Hematopoietic multipotent progenitor cell treated with erythropoietin and hydrocortisone succinate and interleukin-3 and kit ligand, for 4 days (in vitro differentiated cells): ENCODE measurements around the gene GPR179.
"Not testable (repeated sequence)": the region's sequence is repeated elsewhere in the genome, so short reads cannot be mapped to it uniquely, and the experiment has no call there.

ENCODE experiments used
- DNase-seq: peaks from one replicate; pipeline ENCODE4 v3.0.0-alpha.2; 2015

Gene GPR179

GRCh38 chr17:38322156-38322779 is 21.5 kb downstream of the GPR179 start:
- DNase-seq, result peak; percentile 80

DNA sequence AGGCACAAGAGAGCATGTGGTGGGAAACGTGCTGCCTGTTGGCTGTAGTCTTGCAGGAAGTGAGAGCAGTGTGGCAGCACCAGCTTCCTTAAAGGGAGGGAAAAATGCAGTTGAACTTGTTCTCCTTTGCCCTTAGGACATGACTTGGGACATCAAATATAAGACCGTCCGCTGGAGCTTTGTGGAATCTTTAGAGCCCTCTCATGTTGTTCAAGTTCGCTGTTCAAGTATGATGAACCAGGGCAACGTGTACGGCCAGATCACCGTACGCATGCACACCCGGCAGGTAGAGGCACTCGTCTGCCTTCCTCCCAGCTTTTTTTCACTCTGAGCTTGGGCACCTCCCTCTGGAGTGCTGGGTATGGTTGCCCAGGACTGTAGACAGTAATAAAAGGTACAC is 23.3 kb downstream of the GPR179 start:
- DNase-seq, result no peak

DNA sequence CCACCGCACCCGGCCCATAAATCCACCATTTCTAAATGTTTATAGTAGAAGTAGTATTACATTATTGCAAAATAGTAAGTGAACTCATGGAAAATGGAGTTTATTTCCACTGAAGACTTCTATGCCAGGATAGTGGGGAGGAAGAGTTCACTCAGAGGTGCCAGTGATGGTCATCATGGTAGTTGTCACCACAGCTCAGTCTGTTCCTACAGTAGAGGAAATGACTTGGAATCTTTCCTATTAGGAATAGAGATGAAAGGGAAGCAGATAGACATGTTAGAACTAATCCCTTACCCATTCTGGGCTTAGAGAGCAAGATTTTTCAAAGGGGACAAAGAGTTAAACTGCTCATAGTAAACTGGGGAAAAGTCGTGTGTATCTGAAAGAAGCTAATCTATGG is 26.7 kb downstream of the GPR179 start:
- DNase-seq, result no peak

DNA sequence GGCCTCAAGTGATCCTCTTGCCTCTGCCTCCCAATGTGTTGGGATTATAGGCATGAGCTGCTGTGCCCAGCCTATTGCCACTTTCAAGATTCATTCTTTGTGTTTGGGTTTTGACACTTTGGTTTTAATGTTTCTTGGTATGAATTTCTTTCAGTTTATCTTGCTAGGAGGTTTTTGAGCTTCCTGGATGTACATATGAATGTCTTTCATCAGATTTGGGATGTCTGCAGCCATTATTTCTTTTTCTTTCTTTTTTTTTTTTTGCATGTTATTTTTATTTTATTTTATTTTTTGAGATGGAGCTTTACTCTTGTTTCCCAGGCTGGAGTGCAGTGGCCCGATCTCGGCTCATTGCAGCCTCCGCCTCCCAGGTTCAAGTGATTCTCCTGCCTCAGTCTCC is 28.3 kb downstream of the GPR179 start:
- DNase-seq, result no peak

GRCh38 chr17:38296834-38297517 is 46.8 kb downstream of the GPR179 start, which contains the start of gene MRPL45:
Gene MRPL45, plus strand, starts transcription at chr17:38297168. Its CDS starts 16 bp downstream, at chr17:38297184.
- peak; percentile 99 for DNase-seq

DNA sequence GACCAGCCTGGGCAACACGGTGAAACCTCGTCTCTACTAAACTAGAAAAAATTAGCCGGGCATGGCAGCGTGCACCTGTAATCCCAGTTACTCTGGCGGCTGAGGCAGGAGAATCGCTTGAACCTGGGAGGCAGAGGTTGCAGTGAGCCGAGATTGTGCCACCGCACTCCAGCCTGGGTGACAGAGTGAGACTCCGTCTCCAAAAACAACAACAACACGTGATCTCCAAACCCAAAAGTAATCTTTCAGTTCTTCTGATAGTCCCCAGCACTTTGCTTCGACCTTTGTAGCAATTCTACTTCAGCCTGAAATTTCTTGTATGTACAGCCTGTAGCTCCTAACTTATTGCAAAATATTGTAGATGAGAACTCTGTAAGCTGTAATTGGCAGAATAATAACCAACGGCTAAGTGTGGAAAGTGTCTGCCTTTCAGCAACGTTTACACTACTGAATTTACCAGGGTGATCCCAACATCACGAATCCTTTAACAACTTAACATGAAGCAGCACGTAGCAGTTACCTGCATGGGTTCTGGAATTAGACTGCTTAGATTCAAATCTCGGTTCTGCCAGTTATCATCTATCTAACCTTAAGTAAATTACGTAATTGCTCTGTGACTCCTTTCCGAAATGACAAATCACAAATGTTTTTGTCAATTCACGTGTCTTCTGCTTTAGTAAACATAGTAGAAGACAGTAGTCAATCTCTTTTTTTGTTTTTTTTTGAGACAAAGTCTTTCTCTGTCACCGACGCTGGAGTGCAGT is 48.0 kb downstream of the GPR179 start:
- not testable (repeated sequence) for DNase-seq

GRCh38 chr17:38289760-38290159 is 54.0 kb downstream of the GPR179 start:
- not testable (repeated sequence) for DNase-seq

- DNase-seq, result peak; percentile 49
Measured at GRCh38 chr17:38288217-38288827, 55.4 kb downstream of the GPR179 start.

DNA sequence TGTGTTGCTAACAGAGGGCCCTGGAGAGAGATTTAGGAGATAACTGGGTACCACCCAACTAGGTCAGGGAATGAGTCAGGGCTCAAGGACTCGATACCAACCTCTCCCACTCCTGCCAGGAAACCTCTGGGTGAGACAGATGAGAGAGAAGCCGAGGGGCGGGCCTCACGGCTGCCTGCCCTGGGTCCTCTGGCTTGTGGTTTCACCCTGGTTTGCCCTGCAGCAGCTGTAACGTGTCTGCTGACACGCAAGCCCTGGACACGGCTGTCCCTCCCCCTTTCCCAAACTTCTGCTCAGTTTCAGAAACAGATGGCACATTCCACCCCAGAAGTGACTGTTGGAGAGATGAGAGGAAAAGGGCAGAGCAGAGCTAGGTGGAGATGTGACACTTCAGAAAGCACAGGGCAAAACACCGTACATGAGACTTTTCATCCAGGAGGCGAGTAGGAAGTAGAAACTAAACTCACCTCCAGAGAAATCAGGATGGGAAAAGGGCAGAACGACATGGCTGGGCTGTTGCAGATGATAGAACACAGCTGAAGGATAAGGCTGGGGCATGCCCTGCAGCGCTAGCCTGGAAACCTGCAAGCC is 57.2 kb downstream of the GPR179 start:
- DNase-seq, result peak; percentile 58

- DNase-seq, result not testable (repeated sequence)
Measured at GRCh38 chr17:38285994-38286393, 57.8 kb downstream of the GPR179 start.
